ENCODE data around the gene HECW1. TPM values are rescaled to one million over a fixed set of nuclear protein-coding genes. Genes with fewer than 3 reads are reported as not detected.

HECW1 gene
- total and polyA plus RNA-seq, 2 of the 8 experiments (the other 6 are each of a cell fraction or from before 2014, with no cell fraction given): 2.9 to 12.7 TPM

DNA sequence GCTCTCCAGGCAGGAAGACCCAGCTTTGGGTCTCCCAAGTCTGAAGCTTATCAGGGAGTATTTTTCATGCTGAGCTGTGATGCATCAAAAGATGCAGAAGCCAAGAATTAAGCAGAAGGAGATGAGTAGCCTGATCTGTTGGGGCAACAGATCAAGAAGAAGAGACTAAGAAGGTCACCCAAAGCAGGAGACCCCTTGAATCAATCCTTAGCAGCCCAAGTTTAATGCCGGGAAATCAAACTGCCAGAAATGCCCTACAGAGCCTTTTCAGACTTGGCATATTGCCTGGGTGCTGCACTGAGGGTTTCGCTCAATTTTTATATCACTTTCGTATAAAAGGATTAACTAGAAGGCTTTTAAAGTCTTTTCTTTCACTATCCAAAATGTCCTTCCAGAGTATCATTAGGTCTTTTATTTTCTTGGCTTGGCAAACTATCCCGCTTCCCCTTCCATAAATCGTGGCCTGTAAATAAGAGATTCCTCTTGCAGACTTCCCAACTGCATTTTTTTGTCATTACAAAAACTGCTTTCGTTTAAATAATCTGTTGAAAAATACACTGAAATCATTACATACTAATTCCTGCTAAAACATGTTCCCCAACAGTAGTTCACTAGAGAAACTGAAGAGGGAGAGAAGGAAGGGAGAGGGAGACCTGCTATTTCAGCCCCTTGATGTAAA, 421.5 kb downstream of the HECW1 start:
- Histone ChIP-seq H2BK20ac (ENCODE audit: low read length) (no peak overlapping the region), H3K4me1 (replicated peaks in 1 of 4; ENCODE audit: control insufficient read depth in 3 of 4, insufficient read depth in 4 of 4, low read length in 3 of 4) (peaks cover 0 to 8% (median under 1%) of the 10 kb centered on the region in 4 experiments; a peak in 2 of 7 replicates), H3K36me3 (ENCODE audit: control insufficient read depth in 2 of 4, insufficient read depth in 4 of 4, low read length in 3 of 4) (no peaks in the 10 kb centered on the region), H2BK12ac (ENCODE audit: low read depth, low read length) (no peak overlapping the region), H3K9me3 (ENCODE audit: insufficient read depth in 2 of 2, low read depth in 1 of 2, low read length in 1 of 2) (no peaks in the 10 kb centered on the region), H2AK5ac (ENCODE audit: low read depth, low read length) (no peak overlapping the region), H3K4me3 (ENCODE audit: extremely low read depth in 1 of 4, insufficient read depth in 2 of 4, low read depth in 3 of 4, low read length in 4 of 4) (no peak overlapping the region), H3K23ac (ENCODE audit: insufficient read length) (no peak overlapping the region), H3K4ac (replicated peaks; ENCODE audit: insufficient read length, low read depth, low read length) (no peak overlapping the region), H2BK5ac (ENCODE audit: low read depth, low read length) (no peak overlapping the region), H4K8ac (ENCODE audit: extremely low read depth, insufficient read depth, low read length) (no peak overlapping the region), H3K14ac (ENCODE audit: insufficient read length) (no peak overlapping the region), H4K20me1 (replicated peaks in 1 of 2; ENCODE audit: control insufficient read depth in 1 of 2, insufficient read depth in 2 of 2, low read length in 2 of 2) (no peaks in the 10 kb centered on the region), H3K79me1 (ENCODE audit: low read depth, low read length) (no peaks in the 10 kb centered on the region), H3K23me2 (ENCODE audit: low read depth, low read length) (no peaks in the 10 kb centered on the region), H3K27me3 (replicated peaks in 1 of 4; ENCODE audit: control insufficient read depth in 3 of 4, extremely low read depth in 1 of 4, insufficient read depth in 3 of 4, low read length in 3 of 4) (no peaks in the 10 kb centered on the region; a peak in 1 of 7 replicates), H2BK15ac (ENCODE audit: low read length) (no peak overlapping the region), H4K5ac (ENCODE audit: insufficient read length, low read depth, low read length) (no peak overlapping the region), H3K4me2 (ENCODE audit: insufficient read depth in 1 of 2, low read depth in 2 of 2, low read length in 2 of 2) (no peak overlapping the region), H2AFZ (ENCODE audit: low read length) (no peak overlapping the region), H3K9ac (replicated peaks in 1 of 4; ENCODE audit: extremely low read depth in 1 of 4, low read depth in 3 of 4, low read length in 3 of 4) (no peak overlapping the region), H3K27ac (ENCODE audit: low read depth, low read length) (no peak overlapping the region), H3K18ac (ENCODE audit: extremely low read depth, low read length) (no peak overlapping the region), H3K79me2 (ENCODE audit: control insufficient read depth in 1 of 2, insufficient read depth in 2 of 2, low read length in 2 of 2) (no peaks in the 10 kb centered on the region), H4K91ac (replicated peaks; ENCODE audit: insufficient read length, low read length) (no peak overlapping the region), H2BK120ac (replicated peaks; ENCODE audit: low read depth, low read length) (no peak overlapping the region), H3K56ac (replicated peaks; ENCODE audit: insufficient read length, low read depth, low read length) (no peak overlapping the region)
- DNase-seq (ENCODE audit: low read depth in 1 of 2, low spot score in 2 of 2) (no peak), FAIRE-seq (no peak)
- WGBS, 2 experiments (ENCODE audit: extremely low coverage in 1 of 2, insufficient coverage in 1 of 2, insufficient read length in 1 of 2, insufficient replicate concordance in 2 of 2, low coverage in 1 of 2, low lambda C conversion rate in 2 of 2, missing lambda C conversion rate in 1 of 2): 84% methylated on average over 6 of the region's 6 CpGs; no CpG with 5 or more reads in 1 of the 2 experiments
- TF ChIP-seq TAF1 (IDR thresholded peaks at IDR 0.05; ENCODE audit: low read depth, low read length) (no peak), GTF2F1 (IDR thresholded peaks at IDR 0.05; ENCODE audit: borderline replicate concordance, low read depth, low read length) (no peak), SP2 (IDR thresholded peaks at IDR 0.05; ENCODE audit: low read length) (no peak), RNF2 (IDR thresholded peaks at IDR 0.05; ENCODE audit: borderline replicate concordance, low read depth, low read length, missing control alignments, poor library complexity, severe bottlenecking) (no peak), CBX5 (IDR thresholded peaks at IDR 0.05; ENCODE audit: low read depth, low read length) (no peak), EGR1 (IDR thresholded peaks at IDR 0.05; ENCODE audit: borderline replicate concordance, low read depth, low read length) (no peak), NRF1 (IDR thresholded peaks at IDR 0.05; ENCODE audit: low read depth, low read length) (no peak), MAFK (IDR thresholded peaks at IDR 0.05; ENCODE audit: low read depth, low read length) (no peak), SP4 (IDR thresholded peaks at IDR 0.05; ENCODE audit: low read length) (no peak), RXRA (IDR thresholded peaks at IDR 0.05; ENCODE audit: insufficient read depth, low read depth, low read length) (no peak)
- POLR2A ChIA-PET (ENCODE audit: partially characterized antibody): no interaction called here
- CTCF ChIA-PET (ENCODE audit: partially characterized antibody): no interaction called here

Data from H1 (cell line).